SK-N-MC (cell line): ENCODE results near the gene CORO1C.

Experiments
- EZH2 ChIP-seq: fragments of 200-600 bp; sonication (generic); IDR thresholded peaks from one replicate; pipeline ENCODE4 v1.6.1; 2017; ENCODE audit warnings: antibody characterized with exemption
- FOXP2 ChIP-seq: optimal IDR thresholded peaks from 2 replicates; pipeline ENCODE3; 2011; ENCODE audit warnings: mild to moderate bottlenecking, moderate library complexity; ENCODE audit not compliant: insufficient read depth; ENCODE audit errors: extremely low read length, control extremely low read depth
- POLR2AphosphoS5 ChIP-seq: IDR thresholded peaks from 2 replicates; pipeline ENCODE4 v1.6.1; 2012; ENCODE audit warnings: mild to moderate bottlenecking, low read depth, low read length, borderline replicate concordance

DNA sequence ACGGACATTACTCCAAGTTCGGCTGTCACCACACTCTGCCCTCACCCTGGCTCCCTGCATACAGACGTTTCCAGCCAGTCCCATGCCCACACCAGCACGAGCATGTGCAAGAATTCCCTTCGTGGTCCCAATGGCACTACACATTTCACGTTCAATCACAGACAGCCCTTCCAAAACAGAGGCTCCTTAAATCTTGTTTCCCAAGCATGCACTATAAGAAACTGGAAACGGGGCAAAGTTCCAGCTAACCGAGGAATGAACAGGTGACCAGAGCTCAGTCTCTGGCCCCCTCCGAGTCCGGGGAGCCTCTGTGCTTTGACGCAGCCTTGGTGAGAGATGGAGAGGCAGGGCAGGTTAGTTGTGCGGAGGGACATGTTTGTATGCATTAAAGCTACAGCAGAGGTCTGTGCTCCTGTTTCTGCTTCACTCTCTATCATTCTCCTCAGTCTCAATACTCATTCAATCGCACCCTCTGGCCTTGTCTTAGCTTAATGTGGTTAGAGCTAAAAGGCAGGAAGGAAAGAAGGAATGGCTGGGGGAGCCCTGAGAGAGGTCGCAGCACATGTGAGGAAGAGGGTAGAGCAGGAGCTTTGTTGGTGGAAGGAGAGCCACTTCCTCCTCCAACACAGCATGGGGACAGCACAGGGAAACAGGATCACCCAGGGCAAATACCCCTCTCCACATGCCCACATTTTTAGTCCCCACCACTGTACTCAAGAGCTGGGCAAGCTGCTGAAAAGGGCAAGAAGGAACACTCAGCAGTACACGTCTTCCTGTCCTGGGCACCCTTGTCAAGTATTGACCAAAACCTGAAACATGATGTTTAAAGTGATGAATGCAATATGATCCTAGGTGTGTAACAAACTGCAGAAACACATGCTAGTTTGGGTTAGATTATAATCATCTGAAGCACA lies 85.4 kb downstream of the CORO1C start:
- TF ChIP-seq POLR2AphosphoS5 (no peak), EZH2 (no peak), FOXP2 (no peak)
